HepG2 (cell line): ENCODE results near the gene KIF15. TPM values are rescaled to one million over a fixed set of nuclear protein-coding genes. Genes with fewer than 3 reads are reported as not detected.

Experiments used
- AHDC1 ChIP-seq: sonication (generic); formaldehyde crosslinking; IDR thresholded peaks from 2 replicates; pipeline ENCODE4 v1.5.1; 2020; ENCODE audit warnings: mild to moderate bottlenecking, missing genetic modification reagents, borderline replicate concordance
- ATF2 ChIP-seq: sonication (generic); formaldehyde crosslinking; IDR thresholded peaks from 2 replicates; pipeline ENCODE4 v1.4.0; 2020; ENCODE audit warnings: missing genetic modification reagents
- BCL6 ChIP-seq: IDR thresholded peaks from 2 replicates; pipeline ENCODE4 v1.6.1; 2016; ENCODE audit warnings: missing genetic modification reagents, missing compliant biosample characterization
- BRCA1 ChIP-seq: sonication (generic); formaldehyde crosslinking; IDR thresholded peaks from 2 replicates; pipeline ENCODE4 v1.4.0; 2020; ENCODE audit warnings: missing genetic modification reagents
- CBX1 ChIP-seq: IDR thresholded peaks from one replicate; pipeline ENCODE4 v1.6.1; 2016; ENCODE audit warnings: antibody characterized with exemption, low read depth
- DZIP1 ChIP-seq: sonication (generic); formaldehyde crosslinking; IDR thresholded peaks from 2 replicates; pipeline ENCODE4 v1.5.0; 2020; ENCODE audit warnings: mild to moderate bottlenecking, missing genetic modification reagents
- ELF3 ChIP-seq: IDR thresholded peaks from 2 replicates; pipeline ENCODE4 v1.6.1; 2016; ENCODE audit warnings: missing genetic modification reagents, missing compliant biosample characterization
- PLRG1 ChIP-seq: fragments of 450-650 bp; conservative IDR thresholded peaks from 2 replicates; pipeline ENCODE4 v1.6.1; 2016
- PPARG ChIP-seq: conservative IDR thresholded peaks from 2 replicates; pipeline ENCODE4 v1.6.1; 2016; ENCODE audit warnings: missing biosample characterization, missing genetic modification reagents
- ZKSCAN8 ChIP-seq: IDR thresholded peaks from 2 replicates; pipeline ENCODE4 v1.6.1; 2016; ENCODE audit warnings: borderline replicate concordance, missing genetic modification reagents, missing compliant biosample characterization
- ZNF296 ChIP-seq: sonication (generic); formaldehyde crosslinking; conservative IDR thresholded peaks from 2 replicates; pipeline ENCODE4 v1.5.0; 2020; ENCODE audit warnings: mild to moderate bottlenecking, missing genetic modification reagents
- ZNF556 ChIP-seq: sonication (generic); formaldehyde crosslinking; IDR thresholded peaks from 2 replicates; pipeline ENCODE4 v1.4.0; 2020; ENCODE audit warnings: mild to moderate bottlenecking, missing genetic modification reagents, borderline replicate concordance
- ZNF569 ChIP-seq: sonication (generic); formaldehyde crosslinking; IDR thresholded peaks from 2 replicates; pipeline ENCODE4 v1.5.0; 2020; ENCODE audit warnings: mild to moderate bottlenecking, missing genetic modification reagents, moderate library complexity, borderline replicate concordance
- ZNF704 ChIP-seq: sonication (generic); formaldehyde crosslinking; IDR thresholded peaks from 2 replicates; pipeline ENCODE4 v1.8.1; 2023; ENCODE audit warnings: mild to moderate bottlenecking, inconsistent platforms, moderate library complexity, missing genetic modification reagents, borderline replicate concordance
- polyA plus RNA-seq, 8 experiments: library from polyadenylated mRNA; depleted of rRNA in 3 of 8; stranded (reverse) in 7 of 8; unstranded in 1 of 8; fragments of >200 nt; fragmentation: Illumina TruSeq in 4 of 8; extraction: Trizol in 4 of 8; gene quantifications; 2 replicates each; pipeline versions ENCODE4 v1.2.1 to v1.2.3, GENCODE V29; 2011 to 2016; ENCODE audit warnings: low read depth in 4 of 8, missing spikeins in 1 of 8, mixed read lengths in 1 of 8; ENCODE audit not compliant: insufficient read depth in 1 of 8
- total RNA-seq, 5 experiments: library from RNA; depleted of rRNA; stranded (reverse); fragments of >200 nt; fragmentation: Illumina TruSeq; extraction: Trizol; gene quantifications; 2 replicates each; pipeline ENCODE4 v1.2.3, GENCODE V29; 2016; ENCODE audit warnings: low read depth in 1 of 5

Gene KIF15
- total and polyA plus RNA-seq, 2 of the 13 experiments (the other 11 are each of a cell fraction or from before 2014, with no cell fraction given), result 4.8 to 33.8 TPM

- TF ChIP-seq BRCA1 (CRISPR knock-in tag) (no peak), ZKSCAN8 (CRISPR knock-in tag) (no peak), PLRG1 (no peak), PPARG (CRISPR knock-in tag) (peak; percentile 32; the same call in 1 of the 2 replicates), ZNF296 (no peak), ZNF556 (CRISPR knock-in tag) (0 out of 2 replicates have a peak, but pooled peaks have one; percentile 44), AHDC1 (CRISPR knock-in tag) (0 out of 2 replicates have a peak, but pooled peaks have one; percentile 25), ZNF569 (CRISPR knock-in tag) (0 out of 2 replicates have a peak, but pooled peaks have one; percentile 57), ZNF704 (CRISPR knock-in tag) (peak; percentile 45; the same call in 1 of the 2 replicates), ELF3 (0 out of 2 replicates have a peak, but pooled peaks have one; percentile 73), DZIP1 (CRISPR knock-in tag) (0 out of 2 replicates have a peak, but pooled peaks have one; percentile 17), BCL6 (no peak; the same call in 1 of the 2 replicates), ATF2 (CRISPR knock-in tag) (peak; percentile 90), CBX1 (peak; percentile 90)
These were observed at the start of gene KIF15, which contains the start of gene KIAA1143 (continued) for GRCh38 chr3:44761424-44762169.
